Non-pigmented ciliary epithelial cell (primary cell): ENCODE data around the gene CHST2.

Experiments used
- DNase-seq: peaks from one replicate; pipeline ENCODE4 v3.0.0-alpha.2; 2010; ENCODE audit warnings: low read depth

The CHST2 gene

DNA sequence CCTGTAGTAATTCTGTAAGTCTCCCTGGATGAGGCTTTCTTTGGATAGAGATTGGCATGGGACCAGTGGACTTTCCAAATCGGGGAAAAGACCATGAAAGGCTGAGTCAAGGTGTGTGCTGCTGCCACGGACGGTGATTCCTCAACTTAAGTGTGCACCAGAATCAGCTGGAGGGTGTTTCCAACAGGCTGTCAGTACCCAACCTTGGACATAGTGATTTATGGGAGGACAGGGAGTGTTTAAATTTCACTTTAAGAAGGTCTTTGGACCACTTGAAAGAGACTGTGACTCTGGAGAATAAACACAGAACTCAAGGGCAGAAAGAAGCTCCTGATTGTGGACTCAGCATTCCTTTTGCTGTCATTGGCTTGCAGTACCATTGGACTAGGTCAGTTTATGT lies 20.4 kb upstream of the CHST2 start:
- no peak for DNase-seq

DNA sequence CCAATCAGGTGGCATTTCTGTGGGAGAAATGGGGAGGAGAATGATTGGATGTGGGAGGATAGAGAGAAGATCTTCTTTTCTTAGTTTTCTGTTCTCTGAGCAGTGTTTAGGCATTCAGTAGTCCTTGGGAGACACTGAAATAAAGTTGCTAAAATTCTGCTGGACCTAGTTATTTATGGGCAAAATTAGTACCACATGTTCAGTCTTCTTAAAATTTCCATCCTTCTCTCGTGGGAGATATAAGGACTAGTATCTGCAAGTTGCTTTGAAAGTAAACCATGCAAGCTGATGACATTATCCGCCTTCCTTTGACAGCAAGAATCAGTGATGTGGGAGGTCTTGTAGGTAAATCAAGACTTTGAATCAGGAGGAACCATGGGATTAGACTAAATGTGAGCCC lies 19.9 kb upstream of the CHST2 start:
- DNase-seq = no peak

DNA sequence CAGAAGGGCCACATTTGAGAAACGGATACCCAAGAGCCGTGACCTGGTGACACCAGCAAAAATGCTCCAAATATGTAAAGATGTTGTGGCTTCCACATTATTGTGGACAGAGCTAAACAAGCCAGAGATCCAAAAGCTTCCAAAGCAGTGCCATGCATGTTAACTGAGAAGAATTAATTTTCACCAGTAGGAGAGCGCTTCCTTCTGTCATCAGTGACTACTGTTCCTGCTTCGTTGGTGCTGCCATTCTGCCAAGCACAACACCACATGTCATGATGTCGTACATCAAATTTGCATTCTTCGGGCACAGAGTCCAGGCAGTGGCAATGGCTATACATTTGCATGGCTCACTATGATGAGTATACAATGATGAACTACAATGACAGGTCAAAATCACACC lies 19.1 kb upstream of the CHST2 start:
- DNase-seq = no peak

DNA sequence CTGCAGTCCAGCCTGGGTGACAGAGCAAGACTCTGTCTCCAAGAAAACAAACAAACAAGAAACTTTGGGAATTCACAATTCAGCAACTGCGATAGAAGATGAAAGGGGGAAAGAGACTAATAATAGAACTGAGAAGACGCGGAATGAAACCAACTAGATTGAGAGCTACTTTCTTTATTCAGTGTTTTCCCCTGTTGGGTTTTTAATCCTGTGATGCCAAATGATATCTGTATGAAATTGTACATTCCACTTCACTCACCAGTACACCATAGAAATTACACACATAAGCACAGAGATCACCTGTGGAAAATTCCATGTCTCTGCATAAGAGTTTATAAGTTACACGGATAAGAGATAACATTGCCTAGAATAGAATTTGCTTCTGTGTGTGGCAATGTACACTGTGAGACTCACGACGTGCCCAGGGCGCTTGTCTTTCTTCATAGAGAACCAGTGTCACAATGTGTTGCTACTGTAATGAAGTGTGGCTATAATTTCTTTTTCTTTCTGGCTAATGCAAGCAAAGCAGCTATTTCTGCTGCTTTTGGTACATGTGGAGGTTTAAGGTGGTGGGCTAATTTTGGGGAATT lies 17.7 kb upstream of the CHST2 start:
- no peak for DNase-seq

DNA sequence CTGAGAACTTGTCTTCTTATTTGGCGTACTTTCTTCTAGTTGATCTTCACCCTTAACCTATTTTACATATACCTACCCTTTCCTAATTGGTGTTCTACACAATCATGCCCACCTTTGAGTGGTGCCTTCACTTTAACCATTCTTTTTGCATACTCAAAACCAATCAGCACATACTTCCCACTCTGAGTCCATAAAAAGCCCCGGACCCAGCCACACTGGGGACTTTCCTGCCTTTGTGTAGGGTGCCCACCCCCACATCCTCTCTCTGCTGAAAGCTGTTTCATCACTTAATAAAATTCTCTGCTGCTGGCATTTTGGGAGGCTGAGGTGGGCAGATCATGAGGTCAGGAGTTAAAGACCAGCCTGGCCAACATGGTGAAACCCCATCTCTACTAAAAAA lies 15.9 kb upstream of the CHST2 start:
- DNase-seq = no peak

DNA sequence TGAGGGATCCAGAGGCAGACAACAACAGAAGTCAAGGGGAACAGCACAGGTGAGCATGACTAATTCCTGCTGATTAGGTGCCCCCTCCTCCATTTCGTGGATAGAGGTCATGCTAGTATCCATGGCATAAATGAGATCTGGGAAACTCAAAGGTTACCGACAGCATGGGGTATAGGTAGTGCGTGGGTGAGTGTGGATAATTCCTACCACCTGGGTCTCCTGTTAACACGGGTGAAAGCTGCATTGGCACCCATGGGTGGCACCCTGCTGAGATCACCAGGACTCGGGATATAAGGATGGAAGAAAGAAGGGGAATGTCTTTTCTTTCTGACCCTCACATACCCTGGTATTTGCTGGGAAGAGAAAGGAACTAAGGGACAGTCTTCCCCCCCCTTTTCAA lies 14.4 kb upstream of the CHST2 start:
- DNase-seq = no peak

DNA sequence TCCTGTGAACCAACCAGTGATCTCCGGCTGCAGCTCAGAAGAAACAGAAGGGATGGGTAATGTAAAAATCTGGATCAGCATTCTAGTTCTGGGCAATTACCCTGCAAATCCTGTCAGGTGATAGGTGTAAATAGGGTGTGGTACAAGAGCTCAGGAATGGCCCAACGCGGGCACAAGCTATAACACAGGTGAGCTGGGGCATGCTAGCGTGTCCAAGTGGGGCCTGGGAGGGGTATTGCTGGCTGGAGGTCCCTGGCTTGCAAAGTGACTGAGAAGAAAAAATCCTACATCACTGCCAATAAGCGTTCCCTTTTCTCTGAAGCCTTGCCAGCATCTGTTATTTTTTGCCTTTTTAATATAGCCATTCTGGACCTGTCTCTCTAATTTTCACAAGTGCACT lies 9.7 kb upstream of the CHST2 start:
- no peak for DNase-seq

DNA sequence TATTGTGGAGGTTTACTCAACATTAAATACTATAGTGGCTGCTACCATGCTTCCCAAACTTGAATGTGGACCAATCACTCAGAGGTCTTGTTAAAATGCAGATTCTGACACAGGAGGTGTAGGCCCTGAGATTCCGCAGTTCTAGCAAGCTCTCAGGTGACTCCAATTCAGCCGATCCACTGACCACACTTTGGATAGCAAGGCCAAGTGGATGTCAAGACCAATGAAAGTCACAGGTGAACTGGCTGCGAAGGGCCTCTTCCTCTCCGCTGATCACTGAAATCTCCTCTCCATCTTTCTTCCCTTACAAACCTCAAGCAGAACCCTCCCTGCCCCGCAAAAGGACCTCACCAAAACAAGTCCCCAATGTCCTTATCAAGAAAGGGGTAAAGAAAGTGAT lies 9.2 kb upstream of the CHST2 start:
- no peak for DNase-seq

DNA sequence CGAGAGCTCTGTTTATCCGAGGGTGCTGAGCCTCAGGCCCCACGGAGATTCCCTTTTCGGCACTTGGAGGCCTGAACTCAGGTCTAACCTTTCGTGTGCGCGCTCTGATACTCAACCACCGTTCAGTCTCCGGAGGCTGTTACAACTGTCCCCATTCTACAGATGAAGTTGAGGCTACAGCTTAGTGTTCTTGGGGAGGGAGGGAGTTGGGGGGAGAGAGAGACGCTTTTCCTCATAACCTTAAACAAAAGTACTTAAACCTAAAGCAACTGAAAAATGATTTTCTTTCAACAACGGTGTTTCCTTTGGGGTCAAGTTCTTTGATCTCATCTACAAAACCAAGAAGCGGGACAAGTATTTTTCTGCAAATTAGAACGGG lies 952 bp upstream of the CHST2 start:
- DNase-seq = no peak

DNA sequence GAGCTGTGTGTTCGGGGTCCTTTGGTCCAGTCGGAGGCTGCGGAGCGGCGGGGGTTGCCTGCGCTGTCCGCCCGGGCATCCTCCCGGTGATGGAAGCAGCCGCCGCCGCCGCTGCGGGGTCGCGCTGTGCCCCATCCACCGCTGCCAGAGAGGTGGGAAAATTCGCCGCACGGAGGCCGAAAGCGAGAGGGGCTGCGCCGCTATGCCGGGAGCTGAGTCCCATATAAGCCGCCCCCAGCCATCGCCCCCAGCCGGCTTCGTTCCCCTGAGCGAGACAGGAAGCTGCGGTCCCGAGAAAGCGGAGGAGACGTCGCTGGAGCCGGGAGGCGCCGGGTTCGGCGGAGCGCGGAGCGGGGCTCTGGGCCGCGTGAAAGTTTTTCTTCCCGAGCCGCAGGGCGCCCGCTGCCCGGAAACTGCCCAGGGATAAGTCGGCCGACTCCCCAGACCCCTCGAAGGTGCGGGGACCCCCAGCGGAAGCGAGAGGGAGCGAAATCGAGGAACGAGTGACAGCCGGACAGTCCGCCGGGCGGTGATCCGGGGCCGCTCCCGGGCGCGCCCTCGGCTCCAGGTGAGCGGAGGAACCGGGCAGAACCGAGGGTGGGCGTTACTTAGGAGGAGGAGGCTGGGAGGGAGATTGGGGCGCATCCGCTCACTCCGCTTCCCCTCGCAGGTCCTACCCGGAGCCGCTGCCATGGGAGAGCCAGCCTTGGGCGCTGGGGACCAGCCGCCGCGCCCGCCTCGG lies 574 bp downstream of the CHST2 start:
- DNase-seq = no peak

DNA sequence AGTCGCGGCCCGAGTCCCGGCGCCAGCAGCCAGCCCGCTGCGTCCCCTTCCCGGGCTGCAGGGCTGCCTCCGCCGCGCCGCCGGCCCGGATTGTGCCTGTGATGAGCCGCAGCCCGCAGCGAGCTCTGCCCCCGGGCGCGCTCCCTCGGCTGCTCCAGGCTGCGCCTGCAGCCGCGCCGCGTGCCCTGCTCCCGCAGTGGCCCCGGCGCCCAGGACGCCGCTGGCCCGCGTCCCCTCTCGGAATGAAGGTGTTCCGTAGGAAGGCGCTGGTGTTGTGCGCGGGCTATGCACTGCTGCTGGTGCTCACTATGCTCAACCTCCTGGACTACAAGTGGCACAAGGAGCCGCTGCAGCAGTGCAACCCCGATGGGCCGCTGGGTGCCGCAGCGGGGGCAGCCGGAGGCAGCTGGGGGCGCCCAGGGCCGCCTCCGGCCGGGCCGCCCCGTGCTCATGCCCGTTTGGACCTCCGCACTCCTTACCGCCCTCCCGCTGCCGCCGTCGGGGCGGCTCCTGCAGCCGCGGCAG lies 1.2 kb downstream of the CHST2 start:
- no peak for DNase-seq

DNA sequence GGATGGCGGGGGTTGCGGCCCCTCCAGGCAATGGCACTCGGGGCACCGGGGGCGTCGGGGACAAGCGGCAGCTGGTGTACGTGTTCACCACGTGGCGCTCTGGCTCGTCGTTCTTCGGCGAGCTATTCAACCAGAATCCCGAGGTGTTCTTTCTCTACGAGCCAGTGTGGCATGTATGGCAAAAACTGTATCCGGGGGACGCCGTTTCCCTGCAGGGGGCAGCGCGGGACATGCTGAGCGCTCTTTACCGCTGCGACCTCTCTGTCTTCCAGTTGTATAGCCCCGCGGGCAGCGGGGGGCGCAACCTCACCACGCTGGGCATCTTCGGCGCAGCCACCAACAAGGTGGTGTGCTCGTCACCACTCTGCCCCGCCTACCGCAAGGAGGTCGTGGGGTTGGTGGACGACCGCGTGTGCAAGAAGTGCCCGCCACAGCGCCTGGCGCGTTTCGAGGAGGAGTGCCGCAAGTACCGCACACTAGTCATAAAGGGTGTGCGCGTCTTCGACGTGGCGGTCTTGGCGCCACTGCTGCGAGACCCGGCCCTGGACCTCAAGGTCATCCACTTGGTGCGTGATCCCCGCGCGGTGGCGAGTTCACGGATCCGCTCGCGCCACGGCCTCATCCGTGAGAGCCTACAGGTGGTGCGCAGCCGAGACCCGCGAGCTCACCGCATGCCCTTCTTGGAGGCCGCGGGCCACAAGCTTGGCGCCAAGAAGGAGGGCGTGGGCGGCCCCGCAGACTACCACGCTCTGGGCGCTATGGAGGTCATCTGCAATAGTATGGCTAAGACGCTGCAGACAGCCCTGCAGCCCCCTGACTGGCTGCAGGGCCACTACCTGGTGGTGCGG lies 1.9 kb downstream of the CHST2 start:
- DNase-seq = no peak

DNA sequence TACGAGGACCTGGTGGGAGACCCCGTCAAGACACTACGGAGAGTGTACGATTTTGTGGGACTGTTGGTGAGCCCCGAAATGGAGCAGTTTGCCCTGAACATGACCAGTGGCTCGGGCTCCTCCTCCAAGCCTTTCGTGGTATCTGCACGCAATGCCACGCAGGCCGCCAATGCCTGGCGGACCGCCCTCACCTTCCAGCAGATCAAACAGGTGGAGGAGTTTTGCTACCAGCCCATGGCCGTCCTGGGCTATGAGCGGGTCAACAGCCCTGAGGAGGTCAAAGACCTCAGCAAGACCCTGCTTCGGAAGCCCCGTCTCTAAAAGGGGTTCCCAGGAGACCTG lies 2.5 kb downstream of the CHST2 start:
- no peak for DNase-seq

DNA sequence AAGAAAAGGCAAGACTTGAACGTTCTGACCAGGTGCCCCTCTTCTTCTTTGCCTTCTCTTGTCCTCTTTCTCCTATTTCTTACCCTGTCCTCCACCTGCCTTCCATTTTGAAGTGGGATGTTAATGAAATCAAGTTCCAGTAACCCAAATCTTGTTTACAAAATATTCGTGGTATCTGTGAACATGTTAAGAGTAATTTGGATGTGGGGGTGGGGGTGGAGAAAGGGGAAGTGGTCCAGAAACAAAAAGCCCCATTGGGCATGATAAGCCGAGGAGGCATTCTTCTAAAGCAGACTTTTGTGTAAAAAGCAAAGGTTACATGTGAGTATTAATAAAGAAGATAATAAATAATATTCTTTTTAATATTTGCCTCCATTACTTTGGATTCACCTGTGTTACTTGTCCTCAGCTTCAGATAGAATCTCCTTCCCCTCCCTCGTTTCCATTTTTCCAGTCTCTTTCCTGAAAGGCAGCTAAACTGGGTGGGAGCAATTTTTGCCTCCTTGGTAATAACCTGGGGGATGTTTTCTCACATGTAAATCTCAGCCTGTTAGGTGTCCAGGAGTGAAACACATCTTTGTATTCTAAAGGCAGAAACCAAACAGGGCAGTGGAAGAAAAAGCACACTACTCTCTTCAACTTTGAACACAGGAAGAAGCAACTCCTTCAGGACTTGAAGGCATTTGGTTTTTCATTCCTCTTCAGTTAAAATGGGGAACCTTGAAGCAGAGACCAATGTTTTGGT lies 3.2 kb downstream of the CHST2 start:
- DNase-seq = no peak

DNA sequence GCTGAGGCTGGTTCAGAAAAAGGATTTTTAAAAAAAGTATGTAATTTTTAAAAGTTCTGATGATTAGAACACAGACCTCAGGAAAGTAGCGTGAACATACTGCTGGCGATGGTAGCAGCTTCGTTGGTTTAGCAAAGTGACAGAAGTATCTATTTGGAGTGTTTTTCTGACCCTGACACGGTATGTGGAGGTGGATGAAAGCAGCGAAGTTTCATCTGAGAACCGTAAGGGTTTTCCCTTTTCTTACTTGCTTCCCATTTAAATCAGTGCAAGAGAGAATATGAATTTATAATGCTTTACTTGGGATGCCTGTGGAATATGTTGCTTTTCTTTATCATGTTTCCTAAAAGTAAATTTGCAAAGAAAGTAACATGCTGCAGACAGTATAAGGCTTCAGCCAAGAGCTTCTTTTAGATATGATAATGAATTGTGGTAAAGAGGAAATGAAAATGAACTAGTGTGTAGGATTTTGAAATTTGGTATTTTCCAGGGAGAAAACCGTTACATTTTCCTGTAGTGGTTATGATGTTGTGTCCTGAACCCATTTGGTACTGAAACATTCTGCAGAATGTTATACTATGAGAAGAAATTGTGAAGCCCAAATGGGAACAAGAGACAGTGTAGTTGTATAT lies 3.9 kb downstream of the CHST2 start:
- no peak for DNase-seq

DNA sequence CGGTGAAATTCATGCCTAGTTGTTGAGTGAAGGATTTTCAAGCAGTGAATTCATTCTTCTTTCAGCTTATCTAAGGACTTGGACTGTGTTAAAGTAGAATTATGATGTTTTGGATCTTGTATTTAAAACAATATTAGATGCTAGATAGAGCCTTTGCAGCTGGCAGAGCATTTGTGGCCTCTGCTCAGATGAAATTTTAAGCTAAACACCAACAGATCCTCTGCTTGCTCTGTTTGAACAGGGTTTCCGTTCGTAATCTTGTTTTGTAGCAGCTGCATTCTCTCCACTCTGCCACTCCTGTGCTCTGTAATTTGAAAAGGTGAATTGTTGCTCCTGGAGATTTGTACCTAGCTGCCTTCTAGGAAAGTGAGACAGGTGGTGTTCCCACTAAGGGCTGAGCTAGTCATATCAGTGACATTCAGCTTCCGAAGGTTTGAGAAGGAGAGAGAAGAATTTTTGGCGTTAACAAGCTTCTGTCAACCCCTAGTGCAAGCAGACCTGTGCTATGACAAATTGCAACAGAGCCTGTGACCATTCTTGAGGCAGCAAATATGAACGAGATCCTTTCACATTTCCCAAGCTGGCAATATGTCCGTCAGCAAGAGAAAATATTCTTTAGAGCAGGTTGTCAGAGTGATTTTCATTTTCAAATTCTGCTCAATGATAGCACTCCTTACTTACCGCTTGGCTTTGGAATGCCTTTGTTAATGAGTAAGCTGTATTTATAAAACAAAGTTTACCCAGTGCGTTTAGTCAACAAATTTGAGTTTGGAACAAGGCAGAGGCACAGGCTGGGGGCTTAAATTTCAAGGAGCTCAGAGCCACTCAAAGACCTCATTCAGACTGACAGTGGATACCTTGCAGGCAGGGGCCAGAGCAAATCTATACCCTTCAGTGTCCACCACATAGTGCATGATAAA lies 5.3 kb downstream of the CHST2 start:
- DNase-seq = no peak

DNA sequence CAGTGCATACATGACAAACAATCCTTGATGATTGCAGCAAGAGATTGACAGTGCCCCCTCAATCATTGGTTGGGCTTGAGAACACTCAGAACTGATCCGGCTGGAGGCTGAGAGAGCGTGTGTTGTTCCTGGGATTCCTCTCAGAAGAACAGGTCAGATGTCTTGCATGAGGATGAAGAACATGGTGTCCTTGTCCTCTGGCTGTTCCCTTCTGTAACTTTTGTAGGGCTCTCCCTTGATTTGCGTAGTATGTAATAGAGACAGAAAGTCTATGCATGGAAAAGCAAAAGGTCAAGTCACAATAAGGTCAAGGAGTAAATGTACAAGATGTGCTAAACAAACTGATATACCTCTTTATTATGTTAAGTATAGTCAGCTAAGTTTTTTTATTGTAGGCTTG lies 8.2 kb downstream of the CHST2 start:
- no peak for DNase-seq

DNA sequence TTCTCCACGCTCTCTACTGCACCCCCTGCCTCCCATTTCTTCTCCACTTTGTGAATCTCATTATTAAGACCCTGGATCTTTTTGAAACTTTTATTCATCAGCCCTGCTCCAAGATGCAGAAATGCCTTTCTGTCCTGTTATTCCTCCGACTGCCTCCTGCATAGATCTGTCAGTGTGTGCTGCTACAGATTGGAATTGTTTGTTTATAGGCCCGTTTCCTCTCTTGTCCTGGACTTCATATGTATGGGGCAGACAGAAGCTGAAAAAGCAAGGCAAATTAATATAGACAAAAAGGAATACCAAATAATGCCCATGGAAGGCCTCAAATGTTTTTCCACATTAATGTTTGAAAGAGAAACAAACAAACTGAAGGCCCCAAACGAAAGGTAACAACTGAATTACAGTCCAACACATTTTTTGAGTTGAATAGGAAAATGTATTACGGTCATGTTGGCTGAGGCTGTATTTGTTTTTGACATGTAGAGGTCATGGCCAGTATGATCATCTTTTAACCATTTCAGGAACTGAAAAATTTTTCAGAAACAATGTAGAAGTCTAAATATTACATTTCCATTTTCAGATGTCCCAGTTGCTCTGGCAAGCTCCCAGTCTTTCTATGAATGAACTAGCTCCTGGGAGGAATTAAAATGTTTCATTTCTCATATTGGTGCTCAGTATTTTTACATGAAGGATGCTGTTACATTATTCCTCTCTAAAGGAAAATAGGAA lies 8.8 kb downstream of the CHST2 start:
- no peak for DNase-seq

DNA sequence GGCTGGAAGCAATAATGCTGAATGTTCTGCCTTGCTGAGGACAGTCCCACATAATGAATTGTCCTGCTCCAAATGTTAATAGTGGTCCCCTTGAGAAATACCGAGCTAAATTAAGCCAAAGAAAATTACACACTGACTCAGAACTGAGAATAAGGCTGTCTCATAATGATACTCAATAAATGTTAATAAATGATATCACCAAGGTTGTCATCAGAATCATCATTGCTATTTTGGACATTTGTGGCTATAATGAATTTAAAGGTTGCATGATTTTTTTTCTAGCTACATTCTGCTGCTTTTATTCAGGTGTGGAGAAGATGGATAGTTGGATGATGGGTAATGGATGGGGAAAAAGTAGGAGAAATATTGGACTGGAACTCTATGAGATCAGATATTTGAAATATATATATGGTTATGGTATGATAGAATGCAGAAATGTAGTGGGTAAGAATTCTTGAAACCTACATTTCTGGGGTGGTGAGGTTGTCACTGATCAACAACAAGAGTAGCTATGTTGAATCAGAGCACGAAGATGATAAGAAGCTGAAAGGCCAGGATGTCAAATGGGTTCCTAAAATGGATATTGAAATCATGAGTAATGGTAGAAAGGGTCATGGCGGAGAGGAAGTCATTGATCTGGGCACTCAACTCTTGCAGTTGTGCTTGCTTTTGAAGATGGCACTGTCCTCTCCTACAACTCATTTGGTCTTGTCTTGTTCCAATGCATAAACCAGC lies 12.8 kb downstream of the CHST2 start:
- DNase-seq = no peak

DNA sequence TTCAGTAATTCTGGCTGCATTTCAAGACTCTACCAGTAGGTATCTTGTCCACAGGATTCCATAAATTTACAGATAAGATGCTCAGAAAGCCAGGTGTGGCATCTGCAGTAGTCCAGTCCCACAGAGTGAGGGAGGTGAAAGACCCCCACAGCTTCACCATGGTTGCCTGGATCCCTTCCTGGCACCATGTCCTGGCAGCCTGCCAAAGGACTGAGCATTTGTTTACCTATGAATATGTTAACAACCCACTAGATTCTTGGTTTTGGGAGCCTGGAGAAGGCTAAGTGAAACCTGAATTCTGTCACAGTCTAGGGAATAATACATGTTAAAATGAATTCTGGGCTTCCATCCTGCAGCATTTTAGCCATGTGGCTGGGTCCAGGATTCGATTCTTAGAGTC lies 14.9 kb downstream of the CHST2 start:
- no peak for DNase-seq
